ENCODE data around the gene HRH2. TPM values are rescaled to one million over a fixed set of nuclear protein-coding genes. Genes with fewer than 3 reads are reported as not detected.

The HRH2 gene
- total RNA-seq, 4 donors from 2014 or later = 1.7 to 6.1 (median 2.6) TPM

DNA sequence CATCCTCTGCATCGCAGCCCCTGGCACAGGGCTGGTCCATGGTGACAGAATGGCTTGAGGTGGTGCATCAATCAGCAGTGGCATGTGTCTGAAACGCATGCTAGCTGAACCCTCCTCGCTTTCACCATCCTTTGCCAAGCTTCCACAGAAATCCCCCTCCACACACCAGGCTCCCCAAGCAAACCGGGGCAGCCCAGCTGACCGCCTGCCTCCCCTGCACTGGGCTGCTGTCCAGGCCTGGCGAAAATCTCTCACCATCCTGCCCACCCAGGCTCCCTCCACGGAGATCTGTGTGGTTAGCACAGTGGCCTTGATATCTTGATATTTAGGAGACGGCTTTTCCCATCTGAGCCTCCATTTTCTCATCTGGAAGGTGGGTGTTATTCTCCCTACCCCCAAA is 905 bp upstream of the HRH2 start:
- peaks cover 59% of the 10 kb centered on the region for H3K27me3 ChIP-seq
- 56 to 65% methylated on average over 6 of the region's 8 CpGs for WGBS, 2 donors (ENCODE audit: low coverage in 1 of 2)
- H3K4me1 ChIP-seq = peaks cover 0 to 19% (median 0%) of the 10 kb centered on the region in 3 donors
- H3K4me3 ChIP-seq = no peak overlapping the region
- no peak for ATAC-seq
- H3K9me3 ChIP-seq = no peaks in the 10 kb centered on the region
- TF ChIP-seq POLR2A (IDR thresholded peaks at IDR 0.05) (no peak), EP300 (IDR thresholded peaks at IDR 0.05) (no peak), POLR2AphosphoS5 (IDR thresholded peaks at IDR 0.05) (no peak)
- TF ChIP-seq, protein P1, sequence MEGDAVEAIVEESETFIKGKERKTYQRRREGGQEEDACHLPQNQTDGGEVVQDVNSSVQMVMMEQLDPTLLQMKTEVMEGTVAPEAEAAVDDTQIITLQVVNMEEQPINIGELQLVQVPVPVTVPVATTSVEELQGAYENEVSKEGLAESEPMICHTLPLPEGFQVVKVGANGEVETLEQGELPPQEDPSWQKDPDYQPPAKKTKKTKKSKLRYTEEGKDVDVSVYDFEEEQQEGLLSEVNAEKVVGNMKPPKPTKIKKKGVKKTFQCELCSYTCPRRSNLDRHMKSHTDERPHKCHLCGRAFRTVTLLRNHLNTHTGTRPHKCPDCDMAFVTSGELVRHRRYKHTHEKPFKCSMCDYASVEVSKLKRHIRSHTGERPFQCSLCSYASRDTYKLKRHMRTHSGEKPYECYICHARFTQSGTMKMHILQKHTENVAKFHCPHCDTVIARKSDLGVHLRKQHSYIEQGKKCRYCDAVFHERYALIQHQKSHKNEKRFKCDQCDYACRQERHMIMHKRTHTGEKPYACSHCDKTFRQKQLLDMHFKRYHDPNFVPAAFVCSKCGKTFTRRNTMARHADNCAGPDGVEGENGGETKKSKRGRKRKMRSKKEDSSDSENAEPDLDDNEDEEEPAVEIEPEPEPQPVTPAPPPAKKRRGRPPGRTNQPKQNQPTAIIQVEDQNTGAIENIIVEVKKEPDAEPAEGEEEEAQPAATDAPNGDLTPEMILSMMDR (IDR thresholded peaks at IDR 0.05) = no peak
- no peak overlapping the region for H3K27ac ChIP-seq
- no peaks in the 10 kb centered on the region for H3K36me3 ChIP-seq

GRCh38 chr5:175658299-175659145 is 651 bp downstream of the HRH2 start:
- peak overlapping the region in 3 of 4 donors; percentile 28 to 60 (median 53) for H3K27ac ChIP-seq
- H3K36me3 ChIP-seq = no peaks in the 10 kb centered on the region
- TF ChIP-seq POLR2AphosphoS5 (IDR thresholded peaks at IDR 0.05) (no peak), EP300 (IDR thresholded peaks at IDR 0.05) (no peak), POLR2A (IDR thresholded peaks at IDR 0.05) (no peak)
- TF ChIP-seq, protein P1 (IDR thresholded peaks at IDR 0.05) = no peak
- ATAC-seq = no peak
- H3K4me1 ChIP-seq = peaks cover 0 to 19% (median 0%) of the 10 kb centered on the region in 3 donors
- peaks cover 72% of the 10 kb centered on the region for H3K27me3 ChIP-seq
- peak overlapping the region; percentile 9 to 55 for H3K4me3 ChIP-seq
- H3K9me3 ChIP-seq = no peaks in the 10 kb centered on the region
- whole genome bisulfite sequencing, 2 donors (ENCODE audit: low coverage in 1 of 2) = 0 to 30% methylated on average over 2 of the region's 41 CpGs

DNA sequence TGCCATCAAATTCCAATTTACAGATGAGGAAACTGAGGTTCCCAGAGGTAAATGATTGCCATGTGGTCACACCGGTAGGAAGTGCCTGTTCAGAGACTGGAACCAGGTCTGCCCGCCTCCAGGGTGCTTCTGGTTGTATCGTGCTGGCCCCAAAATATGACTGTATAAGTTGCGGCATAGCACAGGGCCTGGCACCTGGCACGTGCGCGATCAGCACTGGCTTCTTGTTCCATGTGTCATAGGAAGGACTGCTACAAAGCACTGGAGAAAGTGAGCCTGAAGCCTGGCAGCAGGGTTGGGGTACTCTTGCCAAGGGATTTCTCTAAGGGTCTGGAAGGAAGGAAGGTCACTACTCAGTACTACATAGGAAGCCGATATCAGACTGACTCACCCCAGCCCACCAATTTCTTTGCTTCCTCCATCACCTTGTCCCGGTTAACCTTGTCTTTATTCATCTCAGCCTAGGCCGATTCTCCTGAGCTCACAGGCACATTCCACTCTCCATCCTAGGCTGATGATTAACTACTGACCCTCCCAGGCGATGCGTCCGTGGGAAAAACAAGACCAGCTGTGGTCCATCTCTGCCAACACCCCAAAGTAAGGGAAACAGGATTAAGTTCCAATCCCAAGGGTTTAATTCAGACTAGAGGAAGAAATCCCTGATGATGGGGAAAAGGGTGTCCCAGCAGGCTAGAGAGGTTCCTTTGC is 1.8 kb downstream of the HRH2 start:
- peaks cover 0 to 19% (median 0%) of the 10 kb centered on the region in 3 donors for H3K4me1 ChIP-seq
- 38 to 46% methylated on average over 3 to 6 of the region's 13 CpGs for WGBS, 2 donors (ENCODE audit: low coverage in 1 of 2)
- no peak for ATAC-seq
- H3K4me3 ChIP-seq = no peak overlapping the region
- H3K36me3 ChIP-seq = no peaks in the 10 kb centered on the region
- no peaks in the 10 kb centered on the region for H3K9me3 ChIP-seq
- peaks cover 84% of the 10 kb centered on the region for H3K27me3 ChIP-seq
- no peak for TF ChIP-seq EP300 (IDR thresholded peaks at IDR 0.05)
- TF ChIP-seq, protein P1 (IDR thresholded peaks at IDR 0.05) = no peak
- no peak for TF ChIP-seq POLR2A (IDR thresholded peaks at IDR 0.05)
- TF ChIP-seq POLR2AphosphoS5 (IDR thresholded peaks at IDR 0.05) = no peak
- H3K27ac ChIP-seq = no peak overlapping the region

DNA sequence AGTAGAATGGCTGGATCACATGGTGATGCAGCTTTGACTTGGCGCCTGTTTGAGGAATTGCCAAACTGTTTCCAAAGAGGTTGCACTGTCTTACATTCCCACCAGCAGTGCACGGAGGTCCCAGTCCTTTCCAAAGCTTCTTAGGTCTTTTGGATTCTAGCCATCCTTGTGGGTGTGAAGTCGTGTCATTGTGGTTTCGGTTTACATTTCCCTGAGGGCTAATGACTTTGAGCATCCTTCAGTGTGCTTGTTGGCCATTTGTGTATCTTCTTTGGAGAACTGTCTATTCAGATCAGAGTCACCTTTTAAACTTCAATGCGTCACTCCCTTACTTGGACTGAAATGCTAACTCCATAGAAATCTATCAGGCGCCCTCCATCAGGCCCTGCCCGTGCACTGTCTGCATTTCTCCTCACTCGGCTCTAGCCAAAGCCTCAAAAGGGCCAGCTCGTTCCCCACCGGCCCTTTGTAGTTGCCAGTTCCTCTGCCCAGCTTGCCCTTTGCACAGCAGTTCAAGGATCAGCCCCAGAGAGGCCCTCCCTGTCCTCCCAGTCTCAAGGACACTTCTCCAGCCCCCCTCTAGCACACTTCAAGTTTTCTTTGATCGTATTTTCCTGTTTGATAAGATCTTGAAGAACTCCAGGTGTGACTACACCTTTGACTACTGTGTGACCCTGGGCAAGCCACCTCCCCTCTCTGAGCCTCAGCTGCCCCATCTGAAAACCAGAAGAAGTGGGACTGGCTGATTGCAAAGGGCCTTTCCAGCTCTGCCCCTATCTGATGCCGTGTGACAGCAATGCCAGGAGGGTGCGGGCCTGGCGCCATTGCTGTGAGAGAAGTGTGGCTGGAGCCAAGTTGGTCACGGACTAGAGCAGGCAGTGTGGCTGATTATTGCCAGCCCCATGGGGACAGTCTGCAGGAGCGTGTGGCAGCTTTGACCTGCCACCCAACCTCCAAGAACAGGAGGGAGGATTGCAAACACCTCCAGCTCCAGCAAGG is 5.6 kb downstream of the HRH2 start:
- Histone ChIP-seq H3K9me3 (no peaks in the 10 kb centered on the region), H3K27ac (no peak overlapping the region), H3K4me3 (no peak overlapping the region), H3K36me3 (no peaks in the 10 kb centered on the region), H3K4me1 (peaks cover 0 to 5% (median 0%) of the 10 kb centered on the region in 3 donors), H3K27me3 (peaks cover 64% of the 10 kb centered on the region)
- no peak for ATAC-seq
- TF ChIP-seq, protein P1 (IDR thresholded peaks at IDR 0.05) = no peak
- TF ChIP-seq POLR2A (IDR thresholded peaks at IDR 0.05) (no peak), EP300 (IDR thresholded peaks at IDR 0.05) (no peak), POLR2AphosphoS5 (IDR thresholded peaks at IDR 0.05) (no peak)
- 49% methylated on average over 9 of the region's 16 CpGs; no CpG with 5 or more reads in 1 of the 2 donors for WGBS, 2 donors (ENCODE audit: low coverage in 1 of 2)
